Trophoblast cell (in vitro differentiated cells and primary cell): ENCODE measurements around the gene SMG7.

Experiments
- DNase-seq, 2 donors: peaks; one replicate each; pipeline ENCODE4 v3.0.0-alpha.2; 2016
- H2AFZ ChIP-seq: 2 replicates; pipeline ENCODE4 v1.6.1; 2013; ENCODE audit warnings: low read length, moderate library complexity, mild to moderate bottlenecking; ENCODE audit not compliant: insufficient read depth, poor library complexity
- H2AK5ac ChIP-seq: 2 replicates; pipeline ENCODE4 v1.6.1; 2013; ENCODE audit warnings: mild to moderate bottlenecking, low read length
- H2BK120ac ChIP-seq: 2 replicates; pipeline ENCODE4 v1.6.1; 2013; ENCODE audit warnings: low read length, mild to moderate bottlenecking, moderate library complexity; ENCODE audit not compliant: insufficient read depth, poor library complexity
- H2BK12ac ChIP-seq: 2 replicates; pipeline ENCODE4 v1.6.1; 2013; ENCODE audit warnings: mild to moderate bottlenecking, low read length, moderate library complexity
- H2BK5ac ChIP-seq: 2 replicates; pipeline ENCODE4 v1.6.1; 2013; ENCODE audit warnings: low read length, low read depth, moderate library complexity, mild to moderate bottlenecking; ENCODE audit not compliant: poor library complexity
- H3K14ac ChIP-seq: 2 replicates; pipeline ENCODE4 v1.6.1; 2013; ENCODE audit warnings: mild to moderate bottlenecking, low read length
- H3K18ac ChIP-seq: 2 replicates; pipeline ENCODE4 v1.6.1; 2013; ENCODE audit warnings: mild to moderate bottlenecking, low read length
- H3K23ac ChIP-seq: 2 replicates; pipeline ENCODE4 v1.6.1; 2013; ENCODE audit warnings: low read length
- H3K27ac ChIP-seq: 2 replicates; pipeline ENCODE4 v1.5.1; 2013; ENCODE audit warnings: low read depth, mild to moderate bottlenecking, inconsistent platforms, low read length, moderate library complexity
- H3K27me3 ChIP-seq: 2 replicates; pipeline ENCODE4 v1.6.1; 2013; ENCODE audit warnings: inconsistent platforms, mild to moderate bottlenecking, low read length, moderate library complexity; ENCODE audit not compliant: insufficient read depth
- H3K36me3 ChIP-seq, 2 experiments: 1 replicate in 1 of 2; 2 replicates in 1 of 2; pipeline ENCODE4 v1.6.1; 2013; ENCODE audit warnings: low read length in 2 of 2, mild to moderate bottlenecking in 2 of 2, moderate library complexity in 1 of 2; ENCODE audit not compliant: insufficient read depth in 2 of 2, control insufficient read depth in 1 of 2
- H3K4ac ChIP-seq: 2 replicates; pipeline ENCODE4 v1.6.1; 2013; ENCODE audit warnings: low read depth, mild to moderate bottlenecking, low read length, moderate library complexity
- H3K4me1 ChIP-seq, 2 experiments: 1 replicate in 1 of 2; 2 replicates in 1 of 2; pipeline ENCODE4 v1.6.1; 2013; ENCODE audit warnings: low read length in 2 of 2, mild to moderate bottlenecking in 2 of 2, moderate library complexity in 1 of 2; ENCODE audit not compliant: insufficient read depth in 2 of 2, control insufficient read depth in 1 of 2
- H3K4me2 ChIP-seq: 2 replicates; pipeline ENCODE4 v1.6.1; 2013; ENCODE audit warnings: inconsistent platforms, mild to moderate bottlenecking, low read length, moderate library complexity
- H3K4me3 ChIP-seq: 2 replicates; pipeline ENCODE4 v1.5.1; 2013; ENCODE audit warnings: mild to moderate bottlenecking, low read depth, low read length, inconsistent platforms
- H3K79me1 ChIP-seq: one replicate; pipeline ENCODE4 v1.6.1; 2013; ENCODE audit warnings: low read length
- H3K79me2 ChIP-seq: 2 replicates; pipeline ENCODE4 v1.6.1; 2013; ENCODE audit warnings: low read length, mild to moderate bottlenecking; ENCODE audit not compliant: control insufficient read depth, insufficient read depth, poor library complexity
- H3K9ac ChIP-seq: 2 replicates; pipeline ENCODE4 v1.6.1; 2013; ENCODE audit warnings: mild to moderate bottlenecking, low read length
- H3K9me3 ChIP-seq: 2 replicates; pipeline ENCODE4 v1.6.1; 2013; ENCODE audit warnings: low read depth, mild to moderate bottlenecking, control low read depth, inconsistent platforms, low read length; ENCODE audit not compliant: insufficient read depth
- H4K12ac ChIP-seq: 2 replicates; pipeline ENCODE4 v1.6.1; 2013; ENCODE audit warnings: low read depth, mild to moderate bottlenecking, low read length, moderate library complexity
- H4K8ac ChIP-seq: 2 replicates; pipeline ENCODE4 v1.6.1; 2013; ENCODE audit warnings: low read depth, mild to moderate bottlenecking, low read length, moderate library complexity
- H4K91ac ChIP-seq: one replicate; pipeline ENCODE4 v1.6.1; 2013; ENCODE audit warnings: low read depth, mild to moderate bottlenecking, low read length, moderate library complexity
- WGBS: extraction: QIAGEN DNeasy Blood & Tissue Kit; methylation state at CpG from one replicate; pipeline ENCODE4 v1.1.7; 2013; ENCODE audit warnings: missing lambda C conversion rate; ENCODE audit not compliant: insufficient read length, insufficient coverage; ENCODE audit errors: extremely low coverage; 5-methylcytosine and 5-hydroxymethylcytosine counted together

Gene SMG7

DNA sequence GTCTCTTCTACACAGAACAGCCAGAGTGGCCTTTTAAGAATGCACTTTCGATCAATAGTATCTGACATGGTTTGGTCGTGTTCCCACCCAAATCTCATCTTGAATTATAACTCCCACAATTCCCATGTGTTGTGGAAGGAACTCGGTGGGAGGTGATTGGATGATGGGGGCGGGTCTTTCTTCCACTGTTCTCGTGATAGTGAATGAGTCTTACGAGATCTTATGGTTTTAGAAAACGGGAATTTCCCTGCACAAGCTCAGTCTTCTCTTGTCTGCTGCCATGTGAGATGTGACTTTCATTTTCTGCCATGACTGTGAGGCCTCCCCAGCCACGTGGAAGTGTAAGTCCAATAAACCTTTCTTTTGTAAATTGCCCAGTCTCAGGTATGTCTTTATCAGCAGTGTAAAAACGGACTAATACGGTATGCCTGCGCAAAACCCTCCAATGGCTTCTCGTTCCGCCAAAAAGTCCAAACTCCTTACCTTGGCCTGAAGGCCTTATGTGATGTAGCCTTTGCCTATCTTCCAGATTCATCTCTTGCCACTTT is 23.0 kb upstream of the SMG7 start:
- no peak overlapping the region for H3K18ac ChIP-seq
- no peak overlapping the region for H3K4ac ChIP-seq
- H4K12ac ChIP-seq = no peak overlapping the region
- no peak overlapping the region for H2BK120ac ChIP-seq
- no peak overlapping the region for H3K4me2 ChIP-seq
- no peaks in the 10 kb centered on the region for H3K9me3 ChIP-seq
- no peak overlapping the region for H2AFZ ChIP-seq
- no peaks in the 10 kb centered on the region for H3K27me3 ChIP-seq
- no peak overlapping the region for H3K4me3 ChIP-seq
- peaks cover 2% of the 10 kb centered on the region for H3K79me1 ChIP-seq
- peak overlapping the region; percentile 34 for H2BK12ac ChIP-seq
- WGBS = no CpG with 5 or more reads among the region's 13 CpGs
- H3K79me2 ChIP-seq = no peaks in the 10 kb centered on the region
- no peak overlapping the region for H3K27ac ChIP-seq
- no peak overlapping the region for H3K9ac ChIP-seq
- H2AK5ac ChIP-seq = no peak overlapping the region
- no peak overlapping the region for H4K8ac ChIP-seq
- no peak overlapping the region for H3K23ac ChIP-seq
- H3K4me1 ChIP-seq = no peaks in the 10 kb centered on the region
- DNase-seq = no peak
- no peak overlapping the region for H3K14ac ChIP-seq
- peak overlapping the region; percentile 20 for H4K91ac ChIP-seq
- no peaks in the 10 kb centered on the region for H3K36me3 ChIP-seq
- no peak overlapping the region for H2BK5ac ChIP-seq

- H3K79me2 ChIP-seq = no peaks in the 10 kb centered on the region
- WGBS = no CpG with 5 or more reads among the region's 2 CpGs
- no peak overlapping the region for H3K4me2 ChIP-seq
- no peak overlapping the region for H2BK5ac ChIP-seq
- H4K91ac ChIP-seq = no peak overlapping the region
- no peaks in the 10 kb centered on the region for H3K27me3 ChIP-seq
- no peaks in the 10 kb centered on the region for H3K4me1 ChIP-seq
- no peaks in the 10 kb centered on the region for H3K36me3 ChIP-seq
- H2BK120ac ChIP-seq = no peak overlapping the region
- H3K9ac ChIP-seq = no peak overlapping the region
- H4K12ac ChIP-seq = no peak overlapping the region
- H3K9me3 ChIP-seq = no peaks in the 10 kb centered on the region
- no peak for DNase-seq
- no peak overlapping the region for H3K4ac ChIP-seq
- no peak overlapping the region for H2AK5ac ChIP-seq
- H4K8ac ChIP-seq = no peak overlapping the region
- H3K14ac ChIP-seq = no peak overlapping the region
- no peak overlapping the region for H3K4me3 ChIP-seq
- peaks cover 2% of the 10 kb centered on the region for H3K79me1 ChIP-seq
- H3K27ac ChIP-seq = no peak overlapping the region
- no peak overlapping the region for H3K18ac ChIP-seq
- no peak overlapping the region for H2AFZ ChIP-seq
- H2BK12ac ChIP-seq = no peak overlapping the region
- H3K23ac ChIP-seq = no peak overlapping the region
These were observed 22.2 kb upstream of the SMG7 start for GRCh38 chr1:183450093-183450492.

- H3K14ac ChIP-seq = no peak overlapping the region
- no peak overlapping the region for H2BK12ac ChIP-seq
- H3K9me3 ChIP-seq = no peaks in the 10 kb centered on the region
- H3K9ac ChIP-seq = no peak overlapping the region
- no peak overlapping the region for H4K91ac ChIP-seq
- H3K27me3 ChIP-seq = no peaks in the 10 kb centered on the region
- peaks cover 0 to 3% of the 10 kb centered on the region in 2 experiments for H3K4me1 ChIP-seq
- no peak overlapping the region for H2AK5ac ChIP-seq
- H3K79me1 ChIP-seq = peaks cover 4% of the 10 kb centered on the region
- H3K23ac ChIP-seq = no peak overlapping the region
- DNase-seq = peak; percentile 96 to 98
- no peak overlapping the region for H3K27ac ChIP-seq
- H3K4me2 ChIP-seq = no peak overlapping the region
- H4K8ac ChIP-seq = no peak overlapping the region
- no CpG with 5 or more reads among the region's 2 CpGs for WGBS
- H3K36me3 ChIP-seq = no peaks in the 10 kb centered on the region
- no peak overlapping the region for H3K4me3 ChIP-seq
- no peak overlapping the region for H3K4ac ChIP-seq
- H2AFZ ChIP-seq = no peak overlapping the region
- no peak overlapping the region for H2BK120ac ChIP-seq
- no peaks in the 10 kb centered on the region for H3K79me2 ChIP-seq
- H2BK5ac ChIP-seq = no peak overlapping the region
- H4K12ac ChIP-seq = no peak overlapping the region
- no peak overlapping the region for H3K18ac ChIP-seq
These were observed 17.9 kb upstream of the SMG7 start for GRCh38 chr1:183454377-183454776.

DNA sequence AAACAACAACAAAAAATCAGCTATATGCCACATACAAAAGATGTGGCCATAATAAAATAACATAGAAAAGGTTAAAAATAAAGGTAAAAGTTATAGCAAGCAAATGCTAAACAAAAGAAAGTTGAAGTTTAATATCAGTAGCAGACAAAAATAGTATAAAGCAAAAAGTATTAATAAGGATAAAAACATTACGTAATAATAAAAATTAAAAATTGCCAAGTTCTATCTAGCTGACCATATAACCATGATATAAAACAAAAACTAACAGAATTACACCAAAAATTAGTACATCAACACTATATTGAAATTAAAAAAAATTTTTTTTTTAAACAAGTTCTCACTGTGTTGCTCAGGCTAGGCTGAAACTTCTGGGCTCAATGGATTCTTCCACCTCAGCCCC is 15.5 kb upstream of the SMG7 start:
- Histone ChIP-seq H3K4me2 (no peak overlapping the region), H3K23ac (no peak overlapping the region), H4K91ac (peak overlapping the region; percentile 14), H2AK5ac (no peak overlapping the region), H3K9me3 (no peaks in the 10 kb centered on the region), H2AFZ (no peak overlapping the region), H3K9ac (no peak overlapping the region), H3K4me1 (peaks cover 6 to 7% of the 10 kb centered on the region in 2 experiments), H3K18ac (no peak overlapping the region), H3K14ac (no peak overlapping the region), H4K8ac (no peak overlapping the region), H3K79me1 (peaks cover 10% of the 10 kb centered on the region), H3K4ac (no peak overlapping the region), H3K4me3 (no peak overlapping the region), H3K36me3 (no peaks in the 10 kb centered on the region), H3K79me2 (peaks cover 2% of the 10 kb centered on the region), H4K12ac (no peak overlapping the region), H3K27ac (no peak overlapping the region), H3K27me3 (no peaks in the 10 kb centered on the region), H2BK12ac (no peak overlapping the region), H2BK120ac (no peak overlapping the region), H2BK5ac (no peak overlapping the region)
- WGBS = no CpG with 5 or more reads among the region's 1 CpG
- DNase-seq = no peak
